Measurements from ENCODE around the gene GPR33. TPM values are rescaled to one million over a fixed set of nuclear protein-coding genes. Genes with fewer than 3 reads are reported as not detected.

Gene GPR33
- total RNA-seq, 1 donor from 2014 or later = not detected

DNA sequence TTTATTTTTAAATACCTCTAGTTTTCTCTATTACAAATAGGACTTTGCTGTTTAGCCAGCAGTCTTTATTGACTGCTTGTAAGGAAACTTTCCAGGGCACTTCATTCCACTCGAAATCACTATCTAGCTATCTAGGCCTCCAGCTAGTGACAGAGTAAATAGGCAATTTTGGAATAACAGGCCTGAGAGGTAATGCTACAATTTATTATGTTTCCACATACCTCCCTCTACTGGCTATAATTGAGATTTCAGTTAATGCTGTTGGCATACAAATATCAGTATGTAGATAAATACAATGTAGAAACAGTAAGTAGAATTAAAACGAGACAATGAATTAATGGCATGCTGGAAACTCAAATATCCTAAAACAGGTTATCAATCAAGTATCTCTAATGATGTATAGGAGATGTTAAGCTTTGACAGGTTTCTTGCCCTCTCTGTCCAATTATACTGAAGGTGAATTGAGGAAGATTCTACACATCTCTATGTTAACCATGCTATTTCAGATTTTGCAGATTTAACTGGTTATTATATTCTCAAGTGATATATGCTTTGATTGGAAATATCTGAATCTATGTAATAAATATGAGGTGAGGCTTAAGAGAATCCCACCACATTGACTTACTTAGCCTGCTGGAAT lies 37.7 kb downstream of the GPR33 start:
- H3K4me3 Mint-ChIP-seq (ENCODE audit: low read depth) = no peak overlapping the region
- peaks cover 4% of the 10 kb centered on the region for H3K4me1 Mint-ChIP-seq (ENCODE audit: low read depth)
- DNase-seq (ENCODE audit: low spot score, unreplicated experiment) = no peak
- no peaks in the 10 kb centered on the region for H3K27me3 Mint-ChIP-seq
- TF ChIP-seq, protein P1, sequence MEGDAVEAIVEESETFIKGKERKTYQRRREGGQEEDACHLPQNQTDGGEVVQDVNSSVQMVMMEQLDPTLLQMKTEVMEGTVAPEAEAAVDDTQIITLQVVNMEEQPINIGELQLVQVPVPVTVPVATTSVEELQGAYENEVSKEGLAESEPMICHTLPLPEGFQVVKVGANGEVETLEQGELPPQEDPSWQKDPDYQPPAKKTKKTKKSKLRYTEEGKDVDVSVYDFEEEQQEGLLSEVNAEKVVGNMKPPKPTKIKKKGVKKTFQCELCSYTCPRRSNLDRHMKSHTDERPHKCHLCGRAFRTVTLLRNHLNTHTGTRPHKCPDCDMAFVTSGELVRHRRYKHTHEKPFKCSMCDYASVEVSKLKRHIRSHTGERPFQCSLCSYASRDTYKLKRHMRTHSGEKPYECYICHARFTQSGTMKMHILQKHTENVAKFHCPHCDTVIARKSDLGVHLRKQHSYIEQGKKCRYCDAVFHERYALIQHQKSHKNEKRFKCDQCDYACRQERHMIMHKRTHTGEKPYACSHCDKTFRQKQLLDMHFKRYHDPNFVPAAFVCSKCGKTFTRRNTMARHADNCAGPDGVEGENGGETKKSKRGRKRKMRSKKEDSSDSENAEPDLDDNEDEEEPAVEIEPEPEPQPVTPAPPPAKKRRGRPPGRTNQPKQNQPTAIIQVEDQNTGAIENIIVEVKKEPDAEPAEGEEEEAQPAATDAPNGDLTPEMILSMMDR (IDR thresholded peaks at IDR 0.05; ENCODE audit: unreplicated experiment) = peak; percentile 54
- peaks cover 9% of the 10 kb centered on the region for H3K36me3 Mint-ChIP-seq (ENCODE audit: insufficient read depth)
- H3K27ac Mint-ChIP-seq = peak overlapping the region; percentile 16
- H3K9me3 Mint-ChIP-seq (ENCODE audit: low read depth) = no peaks in the 10 kb centered on the region

DNA sequence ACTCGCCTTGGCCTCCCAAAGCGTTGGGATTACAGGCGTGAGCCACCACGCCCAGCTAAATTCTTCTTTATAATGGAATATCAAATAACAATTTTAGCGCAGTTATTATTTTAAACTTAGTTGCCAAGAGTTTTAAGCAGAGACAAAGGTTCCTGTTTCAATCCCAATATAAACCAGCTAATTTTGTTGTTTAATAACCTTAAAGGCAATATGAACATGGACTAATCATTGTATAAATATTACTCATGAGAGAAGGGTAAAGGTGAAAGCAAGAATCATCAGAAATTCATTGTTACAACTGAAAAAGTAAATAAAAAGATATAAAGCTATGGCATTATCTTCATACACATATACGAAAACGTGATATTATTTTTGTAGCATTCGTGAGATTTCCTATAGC lies 38.7 kb downstream of the GPR33 start:
- TF ChIP-seq, protein P1 (IDR thresholded peaks at IDR 0.05; ENCODE audit: unreplicated experiment) = no peak
- H3K4me3 Mint-ChIP-seq (ENCODE audit: low read depth) = no peak overlapping the region
- DNase-seq (ENCODE audit: low spot score, unreplicated experiment) = no peak
- H3K27me3 Mint-ChIP-seq = no peaks in the 10 kb centered on the region
- H3K36me3 Mint-ChIP-seq (ENCODE audit: insufficient read depth) = peaks cover 11% of the 10 kb centered on the region
- peaks cover 1% of the 10 kb centered on the region for H3K9me3 Mint-ChIP-seq (ENCODE audit: low read depth)
- H3K4me1 Mint-ChIP-seq (ENCODE audit: low read depth) = peaks cover 4% of the 10 kb centered on the region
- no peak overlapping the region for H3K27ac Mint-ChIP-seq

DNA sequence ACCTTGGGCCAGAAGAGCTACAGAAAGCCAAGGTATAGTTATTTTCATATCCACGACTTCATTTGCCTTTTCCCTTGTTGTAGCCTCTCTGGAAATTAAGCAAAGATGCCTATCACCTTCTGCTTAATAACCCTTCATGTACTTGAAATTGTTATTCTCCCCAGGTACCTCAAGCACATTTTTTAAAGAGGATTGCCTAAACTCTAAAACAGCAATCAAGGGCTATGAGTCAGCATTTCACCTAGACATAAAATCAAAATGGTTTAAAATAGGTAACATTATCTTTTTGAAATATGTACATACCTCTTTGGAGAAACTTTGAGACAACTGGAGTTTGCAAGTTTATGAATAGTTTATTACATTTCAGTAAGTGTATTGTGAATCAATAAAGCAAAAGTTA lies 42.1 kb downstream of the GPR33 start:
- DNase-seq (ENCODE audit: low spot score, unreplicated experiment) = no peak
- Mint-ChIP-seq H3K27ac (no peak overlapping the region), H3K4me3 (ENCODE audit: low read depth) (no peak overlapping the region), H3K27me3 (no peaks in the 10 kb centered on the region), H3K9me3 (ENCODE audit: low read depth) (peaks cover 3% of the 10 kb centered on the region), H3K36me3 (ENCODE audit: insufficient read depth) (peaks cover 5% of the 10 kb centered on the region), H3K4me1 (ENCODE audit: low read depth) (no peaks in the 10 kb centered on the region)
- TF ChIP-seq, protein P1 (IDR thresholded peaks at IDR 0.05; ENCODE audit: unreplicated experiment) = no peak

DNA sequence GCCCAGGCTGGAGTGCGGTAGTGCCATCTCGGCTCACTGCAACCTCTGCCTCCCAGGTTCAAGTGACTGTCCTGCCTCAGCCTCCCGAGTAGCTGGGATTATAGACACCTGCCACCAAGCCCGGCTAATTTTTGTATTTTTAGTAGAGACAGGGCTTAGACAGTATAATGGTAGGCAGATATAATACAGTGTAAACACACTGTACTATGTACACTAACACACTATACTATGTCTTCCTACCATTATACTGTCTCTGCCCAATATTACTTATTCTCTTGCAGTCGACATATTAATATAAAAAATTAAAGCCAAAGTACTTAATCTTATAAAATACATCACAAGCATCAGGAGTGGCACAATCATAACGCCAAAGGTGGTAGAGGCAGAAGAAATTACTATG lies 45.6 kb downstream of the GPR33 start:
- DNase-seq (ENCODE audit: low spot score, unreplicated experiment) = no peak
- no peak overlapping the region for H3K4me3 Mint-ChIP-seq (ENCODE audit: low read depth)
- H3K27ac Mint-ChIP-seq = no peak overlapping the region
- H3K36me3 Mint-ChIP-seq (ENCODE audit: insufficient read depth) = peaks cover 15% of the 10 kb centered on the region
- no peaks in the 10 kb centered on the region for H3K27me3 Mint-ChIP-seq
- TF ChIP-seq, protein P1 (IDR thresholded peaks at IDR 0.05; ENCODE audit: unreplicated experiment) = no peak
- H3K9me3 Mint-ChIP-seq (ENCODE audit: low read depth) = peaks cover 7% of the 10 kb centered on the region
- no peaks in the 10 kb centered on the region for H3K4me1 Mint-ChIP-seq (ENCODE audit: low read depth)

DNA sequence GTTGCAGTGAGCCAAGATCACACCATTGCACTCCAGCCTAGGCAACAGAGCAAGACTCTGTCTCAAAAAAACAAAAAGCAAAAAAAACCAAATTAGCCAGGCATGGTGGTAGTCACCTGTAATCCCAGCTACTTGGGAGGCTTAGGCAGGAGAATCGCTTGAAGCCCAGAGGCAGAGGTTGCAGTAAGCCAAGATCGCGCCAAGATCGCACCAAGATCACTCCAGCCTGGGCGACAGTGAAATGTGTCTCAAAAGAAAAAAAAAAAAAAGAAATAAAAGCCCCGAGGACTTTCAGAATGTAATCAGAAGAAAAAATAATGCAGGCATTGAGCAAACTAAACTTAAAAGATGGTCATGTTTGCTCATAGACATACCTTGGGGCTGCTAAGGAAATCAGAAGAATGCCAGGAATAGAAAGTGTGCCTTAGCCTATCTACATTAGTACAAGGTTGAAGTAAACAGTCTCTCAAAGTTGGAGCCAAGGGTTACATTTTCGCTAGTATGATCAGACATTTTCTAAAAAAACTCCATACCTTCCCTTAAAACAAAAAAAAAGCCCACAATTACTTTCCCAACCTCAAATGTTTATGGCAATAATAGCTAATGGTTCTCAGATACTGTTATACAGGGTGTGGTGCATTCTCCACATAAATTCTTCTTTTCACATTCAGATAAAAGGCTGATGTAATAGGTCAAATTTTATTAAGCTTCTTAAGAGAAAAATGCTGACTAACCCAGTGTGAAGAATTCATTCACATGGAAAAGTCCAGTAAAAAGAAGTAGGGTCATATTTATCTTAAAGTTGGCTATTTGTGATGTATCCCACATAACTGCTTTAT lies 46.3 kb downstream of the GPR33 start:
- no peak for DNase-seq (ENCODE audit: low spot score, unreplicated experiment)
- Mint-ChIP-seq H3K27me3 (no peaks in the 10 kb centered on the region), H3K4me1 (ENCODE audit: low read depth) (no peaks in the 10 kb centered on the region), H3K9me3 (ENCODE audit: low read depth) (peaks cover 7% of the 10 kb centered on the region), H3K4me3 (ENCODE audit: low read depth) (no peak overlapping the region), H3K27ac (no peak overlapping the region), H3K36me3 (ENCODE audit: insufficient read depth) (peaks cover 15% of the 10 kb centered on the region)
- TF ChIP-seq, protein P1 (IDR thresholded peaks at IDR 0.05; ENCODE audit: unreplicated experiment) = no peak
